Upper lobe of left lung (tissue), 6 donors: ENCODE data around the gene SCGB1A1. TPM values are rescaled to one million over a fixed set of nuclear protein-coding genes. Genes with fewer than 3 reads are reported as not detected.

Experiments
- ATAC-seq, 2 donors: fragments of 200-7000 bp; cut with Tn5 transposase; one replicate each; pipeline ENCODE4 v1.9.1; 2022; ENCODE audit warnings: mild to moderate bottlenecking in 2 of 2, moderate library complexity in 2 of 2; ENCODE audit not compliant: low FRiP score in 2 of 2
- DNase-seq, 2 donors: peaks; one replicate each; pipeline ENCODE4 v3.0.0-alpha.2; 2019 to 2020
- H3K27ac ChIP-seq, 4 donors: fragments of 200-600 bp; sonication (generic); one replicate each; pipeline ENCODE4 v1.5.1; 2016 to 2019
- H3K27me3 ChIP-seq, 4 donors: fragments of 200-600 bp; sonication (generic); one replicate each; pipeline ENCODE4 v1.5.1; 2017 to 2019
- H3K36me3 ChIP-seq, 4 donors: fragments of 200-600 bp; sonication (generic); one replicate each; pipeline ENCODE4 v1.5.1; 2016 to 2019
- H3K4me1 ChIP-seq, 4 donors: fragments of 200-600 bp; sonication (generic); one replicate each; pipeline ENCODE4 v1.5.1; 2018 to 2019
- H3K4me3 ChIP-seq, 4 donors: fragments of 200-600 bp; sonication (generic); one replicate each; pipeline ENCODE4 v1.5.1; 2017 to 2019; ENCODE audit warnings: mild to moderate bottlenecking in 2 of 4, moderate library complexity in 1 of 4
- H3K9me3 ChIP-seq, 4 donors: fragments of 200-600 bp; sonication (generic); one replicate each; pipeline ENCODE4 v1.5.1; 2018 to 2019
- EP300 ChIP-seq, 4 donors: sonication (generic); formaldehyde crosslinking; IDR thresholded peaks; one replicate each; pipeline ENCODE4 v1.5.1; 2017; ENCODE audit warnings: antibody characterized with exemption in 4 of 4, control low read depth in 2 of 4
- POLR2A ChIP-seq, 4 donors: fragments of 450-650 bp; IDR thresholded peaks; one replicate each; pipeline ENCODE4 v1.5.1; 2016 to 2017; ENCODE audit warnings: antibody characterized with exemption in 4 of 4, mild to moderate bottlenecking in 2 of 4
- POLR2AphosphoS5 ChIP-seq, 2 donors: sonication (generic); formaldehyde crosslinking; IDR thresholded peaks; one replicate each; pipeline ENCODE4 v1.5.1; 2017; ENCODE audit warnings: antibody characterized with exemption in 2 of 2
- WGBS, 2 donors: methylation state at CpG; one replicate each; pipeline ENCODE4 v1.1.5; 2017 to 2018; 5-methylcytosine and 5-hydroxymethylcytosine counted together
- total RNA-seq, 6 donors: library from RNA; depleted of rRNA in 4 of 6; stranded (reverse); fragments of >200 nt in 4 of 6; gene quantifications; one replicate each; pipeline versions ENCODE4 v1.1.0 to v1.2.1, GENCODE V29; 2016 to 2021
- TF ChIP-seq, protein P1 (sequence below), 6 experiments: fragments of 450-650 bp in 4 of 6; fragments of 200-600 bp in 2 of 6; sonication (generic) in 2 of 6; IDR thresholded peaks; one replicate each; pipeline ENCODE4 v1.5.1; 2016 to 2019; ENCODE audit warnings: antibody characterized with exemption in 6 of 6
- donor health status: DM: no; HTN: no; CAD: no; lungs with moderate emphysema.
- donor health status: DM: no; HTN: yes; CAD: no; lungs with severe emphysema.

Gene SCGB1A1
- total RNA-seq, 6 donors from 2014 or later: 85.4 to 2,572 (median 1,269) TPM

DNA sequence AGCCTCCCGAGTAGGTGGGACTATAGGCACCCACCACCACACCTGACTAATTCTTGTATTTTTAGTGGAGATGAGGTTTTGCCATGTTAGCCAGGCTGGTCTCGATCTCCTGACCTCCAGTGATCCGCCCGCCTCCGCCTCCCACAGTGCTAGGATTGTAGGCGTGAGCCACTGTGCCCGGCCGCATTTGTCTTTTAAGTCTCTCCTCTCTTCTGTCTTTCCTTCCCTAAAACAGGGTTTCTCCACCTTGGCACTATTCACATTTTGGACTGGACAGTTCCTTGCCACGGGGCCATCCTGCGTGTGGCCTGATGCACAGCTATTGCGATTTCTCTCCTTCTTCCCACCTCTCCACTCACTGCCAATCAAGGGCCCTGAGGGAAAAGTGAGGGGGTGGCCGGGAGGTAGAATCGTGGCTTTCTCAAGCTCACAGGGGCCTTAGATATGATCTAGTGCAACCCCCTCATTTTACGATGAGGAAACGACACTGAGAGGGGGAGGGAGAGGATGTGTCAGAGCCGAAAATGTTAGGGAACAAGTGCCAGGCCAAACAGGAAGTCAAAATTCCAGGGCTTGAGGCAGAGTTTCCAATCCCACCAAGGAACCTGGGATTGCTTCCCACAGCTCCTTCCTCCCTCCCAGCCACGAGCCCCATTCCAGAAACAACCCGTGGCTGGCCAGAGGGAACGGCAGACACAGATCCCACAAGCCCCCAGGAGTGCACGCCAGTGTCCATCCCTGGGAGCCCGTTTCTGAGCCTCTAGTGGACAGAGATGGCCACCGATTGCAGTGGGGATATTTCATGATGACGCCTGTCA, 21.2 kb downstream of the SCGB1A1 start:
- DNase-seq (no peak), ATAC-seq (peak in 1 of 2 donors; percentile 51)
- TF ChIP-seq POLR2A (IDR thresholded peaks at IDR 0.05): no peak
- TF ChIP-seq EP300 (IDR thresholded peaks at IDR 0.05): no peak
- no peak for TF ChIP-seq POLR2AphosphoS5 (IDR thresholded peaks at IDR 0.05)
- TF ChIP-seq, protein P1, sequence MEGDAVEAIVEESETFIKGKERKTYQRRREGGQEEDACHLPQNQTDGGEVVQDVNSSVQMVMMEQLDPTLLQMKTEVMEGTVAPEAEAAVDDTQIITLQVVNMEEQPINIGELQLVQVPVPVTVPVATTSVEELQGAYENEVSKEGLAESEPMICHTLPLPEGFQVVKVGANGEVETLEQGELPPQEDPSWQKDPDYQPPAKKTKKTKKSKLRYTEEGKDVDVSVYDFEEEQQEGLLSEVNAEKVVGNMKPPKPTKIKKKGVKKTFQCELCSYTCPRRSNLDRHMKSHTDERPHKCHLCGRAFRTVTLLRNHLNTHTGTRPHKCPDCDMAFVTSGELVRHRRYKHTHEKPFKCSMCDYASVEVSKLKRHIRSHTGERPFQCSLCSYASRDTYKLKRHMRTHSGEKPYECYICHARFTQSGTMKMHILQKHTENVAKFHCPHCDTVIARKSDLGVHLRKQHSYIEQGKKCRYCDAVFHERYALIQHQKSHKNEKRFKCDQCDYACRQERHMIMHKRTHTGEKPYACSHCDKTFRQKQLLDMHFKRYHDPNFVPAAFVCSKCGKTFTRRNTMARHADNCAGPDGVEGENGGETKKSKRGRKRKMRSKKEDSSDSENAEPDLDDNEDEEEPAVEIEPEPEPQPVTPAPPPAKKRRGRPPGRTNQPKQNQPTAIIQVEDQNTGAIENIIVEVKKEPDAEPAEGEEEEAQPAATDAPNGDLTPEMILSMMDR (IDR thresholded peaks at IDR 0.05): no peak
- Histone ChIP-seq H3K27me3 (no peaks in the 10 kb centered on the region), H3K9me3 (no peaks in the 10 kb centered on the region), H3K4me1 (peaks cover 27 to 37% (median 28%) of the 10 kb centered on the region in 4 donors), H3K36me3 (no peaks in the 10 kb centered on the region), H3K27ac (peak overlapping the region; percentile 46 to 74 (median 72)), H3K4me3 (no peak overlapping the region)
- 53 to 54% methylated on average over 15 to 23 of the region's 23 CpGs for WGBS, 2 donors

GRCh38 chr11:62443390-62444235, 24.8 kb downstream of the SCGB1A1 start:
- no peaks in the 10 kb centered on the region for H3K9me3 ChIP-seq
- peaks cover 29 to 39% (median 32%) of the 10 kb centered on the region in 4 donors for H3K4me1 ChIP-seq
- peak overlapping the region; percentile 80 to 87 (median 84) for H3K27ac ChIP-seq
- ATAC-seq (peak; percentile 54 to 81), DNase-seq (peak; percentile 33 to 44)
- peak overlapping the region in 1 of 4 donors; percentile 39 for H3K4me3 ChIP-seq
- no peaks in the 10 kb centered on the region for H3K27me3 ChIP-seq
- H3K36me3 ChIP-seq: no peaks in the 10 kb centered on the region
- WGBS, 2 donors: 75 to 88% methylated on average over 15 to 17 of the region's 17 CpGs
- no peak for TF ChIP-seq POLR2AphosphoS5 (IDR thresholded peaks at IDR 0.05)
- TF ChIP-seq POLR2A (IDR thresholded peaks at IDR 0.05): no peak
- TF ChIP-seq, protein P1 (IDR thresholded peaks at IDR 0.05): no peak

- Histone ChIP-seq H3K9me3 (no peaks in the 10 kb centered on the region), H3K4me3 (peak overlapping the region in 3 of 4 donors; percentile 29 to 39 (median 35)), H3K27me3 (no peaks in the 10 kb centered on the region), H3K4me1 (peaks cover 29 to 39% (median 32%) of the 10 kb centered on the region in 4 donors), H3K36me3 (no peaks in the 10 kb centered on the region), H3K27ac (peak overlapping the region; percentile 80 to 87 (median 84))
- DNase-seq: peak; percentile 31 to 88
- 29 to 32% methylated on average over 22 to 23 of the region's 23 CpGs for WGBS, 2 donors
- ATAC-seq: peak; percentile 61 to 79
- no peak for TF ChIP-seq EP300 (IDR thresholded peaks at IDR 0.05)
- TF ChIP-seq POLR2AphosphoS5 (IDR thresholded peaks at IDR 0.05): peak in 1 of 2 donors; percentile 55
- peak in 1 of 4 donors; percentile 46 for TF ChIP-seq POLR2A (IDR thresholded peaks at IDR 0.05)
- TF ChIP-seq, protein P1 (IDR thresholded peaks at IDR 0.05): no peak
Observed at GRCh38 chr11:62444236-62444833, 25.5 kb downstream of the SCGB1A1 start.

- TF ChIP-seq POLR2AphosphoS5 (IDR thresholded peaks at IDR 0.05) (no peak), EP300 (IDR thresholded peaks at IDR 0.05) (no peak), POLR2A (IDR thresholded peaks at IDR 0.05) (no peak)
- TF ChIP-seq, protein P1 (IDR thresholded peaks at IDR 0.05): no peak
- no peaks in the 10 kb centered on the region for H3K9me3 ChIP-seq
- no peaks in the 10 kb centered on the region for H3K36me3 ChIP-seq
- no peaks in the 10 kb centered on the region for H3K27me3 ChIP-seq
- WGBS, 2 donors: 39 to 42% methylated on average over 9 of the region's 9 CpGs
- ATAC-seq: peak in 1 of 2 donors; percentile 30
- H3K27ac ChIP-seq: peak overlapping the region; percentile 80 to 87 (median 84)
- H3K4me1 ChIP-seq: peaks cover 27 to 37% (median 31%) of the 10 kb centered on the region in 4 donors
- H3K4me3 ChIP-seq: peak overlapping the region in 3 of 4 donors; percentile 29 to 39 (median 35)
- no peak for DNase-seq
Observed at GRCh38 chr11:62444835-62445234, 26.0 kb downstream of the SCGB1A1 start.
